GM23338 (cell line): ENCODE measurements around the gene IGIP. TPM values are rescaled to one million over a fixed set of nuclear protein-coding genes. Genes with fewer than 3 reads are reported as not detected.

Experiments
- ATAC-seq: fragments of 200-7000 bp; cut with Tn5 transposase; 3 replicates; pipeline ENCODE4 v1.9.1; 2020
- DNase-seq: peaks from one replicate; pipeline ENCODE4 v3.0.0-alpha.2; 2015; ENCODE audit warnings: low spot score
- H2AFZ ChIP-seq: fragments of 200-600 bp; sonication (generic); 2 replicates; pipeline ENCODE4 v1.8.0; 2016; ENCODE audit warnings: antibody characterized with exemption, mild to moderate bottlenecking, moderate library complexity
- H3F3A ChIP-seq: fragments of 200-600 bp; sonication (generic); replicated peaks from 2 replicates; pipeline ENCODE4 v1.8.0; 2017; ENCODE audit warnings: antibody characterized with exemption, mixed run types, low read depth
- H3K27ac ChIP-seq: fragments of 200-600 bp; sonication (generic); 2 replicates; pipeline ENCODE4 v1.6.1; 2016; ENCODE audit warnings: low read depth
- H3K27me3 ChIP-seq: fragments of 200-600 bp; sonication (generic); 2 replicates; pipeline ENCODE4 v1.8.0; 2016; ENCODE audit warnings: mild to moderate bottlenecking, mixed run types, moderate library complexity; ENCODE audit not compliant: insufficient read depth
- H3K36me3 ChIP-seq: fragments of 200-600 bp; sonication (generic); 2 replicates; pipeline ENCODE4 v1.8.0; 2016; ENCODE audit warnings: mild to moderate bottlenecking; ENCODE audit not compliant: insufficient read depth
- H3K4me1 ChIP-seq: fragments of 200-600 bp; sonication (generic); 2 replicates; pipeline ENCODE4 v1.8.0; 2016; ENCODE audit warnings: mild to moderate bottlenecking, moderate library complexity; ENCODE audit not compliant: insufficient read depth
- H3K4me2 ChIP-seq: fragments of 200-600 bp; sonication (generic); 2 replicates; pipeline ENCODE4 v1.7.1; 2017; ENCODE audit warnings: mixed run types
- H3K4me3 ChIP-seq: fragments of 200-600 bp; sonication (generic); 2 replicates; pipeline ENCODE4 v1.6.1; 2016; ENCODE audit warnings: mixed run types
- H3K79me2 ChIP-seq: fragments of 200-600 bp; sonication (generic); replicated peaks from 2 replicates; pipeline ENCODE4 v1.8.0; 2017; ENCODE audit warnings: mild to moderate bottlenecking; ENCODE audit not compliant: insufficient read depth
- H3K9me2 ChIP-seq: fragments of 200-600 bp; sonication (generic); 2 replicates; pipeline ENCODE4 v1.8.0; 2017; ENCODE audit not compliant: insufficient read depth
- H4K20me1 ChIP-seq: fragments of 200-600 bp; sonication (generic); replicated peaks from 2 replicates; pipeline ENCODE4 v1.8.0; 2017; ENCODE audit warnings: mild to moderate bottlenecking; ENCODE audit not compliant: insufficient read depth
- H3K27ac Mint-ChIP-seq: 2 replicates; pipeline ENCODE4 v1.8.0; 2020; ENCODE audit warnings: inconsistent platforms, mild to moderate bottlenecking, moderate library complexity, mixed read lengths
- H3K27me3 Mint-ChIP-seq: 3 replicates; pipeline ENCODE4 v1.8.0; 2022; ENCODE audit warnings: low read depth, mild to moderate bottlenecking, moderate library complexity, mixed read lengths, inconsistent platforms; ENCODE audit not compliant: insufficient read depth, poor library complexity
- H3K36me3 Mint-ChIP-seq: 3 replicates; pipeline ENCODE4 v1.8.0; 2021; ENCODE audit warnings: low read depth, mild to moderate bottlenecking, inconsistent platforms, moderate library complexity, mixed read lengths
- H3K4me1 Mint-ChIP-seq: 3 replicates; pipeline ENCODE4 v1.8.0; 2020; ENCODE audit warnings: mild to moderate bottlenecking, inconsistent platforms, mixed read lengths
- H3K4me3 Mint-ChIP-seq: 3 replicates; pipeline ENCODE4 v1.8.0; 2021; ENCODE audit warnings: moderate library complexity, mild to moderate bottlenecking, inconsistent platforms, mixed read lengths
- H3K9me3 Mint-ChIP-seq: 3 replicates; pipeline ENCODE4 v1.8.0; 2020; ENCODE audit warnings: moderate library complexity, mild to moderate bottlenecking, inconsistent platforms, mixed read lengths
- CTCF ChIP-seq, 2 experiments: fragments of 200-600 bp in 1 of 2; sonication (generic) in 1 of 2; conservative IDR thresholded peaks; 2 replicates each; pipeline versions ENCODE4 v1.5.1 to v1.6.1; 2016 to 2017; ENCODE audit warnings: antibody characterized with exemption in 2 of 2, low read depth in 2 of 2, mild to moderate bottlenecking in 2 of 2, moderate library complexity in 1 of 2
- ETS1 ChIP-seq: IDR thresholded peaks from 2 replicates; pipeline ENCODE4 v1.6.1; 2016; ENCODE audit warnings: antibody characterized with exemption
- EZH2phosphoT487 ChIP-seq: fragments of 200-600 bp; sonication (generic); IDR thresholded peaks from one replicate; pipeline ENCODE4 v1.8.1; 2018; ENCODE audit warnings: antibody characterized with exemption; ENCODE audit not compliant: unreplicated experiment
- POLR2AphosphoS5 ChIP-seq: IDR thresholded peaks from 2 replicates; pipeline ENCODE4 v1.6.1; 2016; ENCODE audit warnings: antibody characterized with exemption, low read depth
- REST ChIP-seq: IDR thresholded peaks from one replicate; pipeline ENCODE4 v1.6.1; 2018; ENCODE audit warnings: antibody characterized with exemption; ENCODE audit not compliant: unreplicated experiment
- STAT1 ChIP-seq: IDR thresholded peaks from one replicate; pipeline ENCODE4 v1.6.1; 2016; ENCODE audit warnings: antibody characterized with exemption; ENCODE audit not compliant: unreplicated experiment
- polyA plus RNA-seq: library from polyadenylated mRNA; unstranded; fragments of >200 nt; fragmentation: Nextera tagmentation; extraction: Ambion mirVana; gene quantifications from 2 replicates; pipeline ENCODE4 v1.2.1, GENCODE V29; 2016
- total RNA-seq: library from RNA; depleted of rRNA; stranded (reverse); fragments of >200 nt; shearing (Covaris generic); gene quantifications from 2 replicates; pipeline ENCODE4 v1.2.3, GENCODE V29; 2014
- TF ChIP-seq, protein P1 (sequence below): fragments of 250-450 bp; sonication (Bioruptor Pico); IDR thresholded peaks from 2 replicates; pipeline ENCODE4 v1.5.0; 2020; ENCODE audit warnings: mild to moderate bottlenecking, moderate library complexity

Gene IGIP
- total and polyA plus RNA-seq, 2 experiments from 2014 or later = 0.21 to 0.38 TPM

DNA sequence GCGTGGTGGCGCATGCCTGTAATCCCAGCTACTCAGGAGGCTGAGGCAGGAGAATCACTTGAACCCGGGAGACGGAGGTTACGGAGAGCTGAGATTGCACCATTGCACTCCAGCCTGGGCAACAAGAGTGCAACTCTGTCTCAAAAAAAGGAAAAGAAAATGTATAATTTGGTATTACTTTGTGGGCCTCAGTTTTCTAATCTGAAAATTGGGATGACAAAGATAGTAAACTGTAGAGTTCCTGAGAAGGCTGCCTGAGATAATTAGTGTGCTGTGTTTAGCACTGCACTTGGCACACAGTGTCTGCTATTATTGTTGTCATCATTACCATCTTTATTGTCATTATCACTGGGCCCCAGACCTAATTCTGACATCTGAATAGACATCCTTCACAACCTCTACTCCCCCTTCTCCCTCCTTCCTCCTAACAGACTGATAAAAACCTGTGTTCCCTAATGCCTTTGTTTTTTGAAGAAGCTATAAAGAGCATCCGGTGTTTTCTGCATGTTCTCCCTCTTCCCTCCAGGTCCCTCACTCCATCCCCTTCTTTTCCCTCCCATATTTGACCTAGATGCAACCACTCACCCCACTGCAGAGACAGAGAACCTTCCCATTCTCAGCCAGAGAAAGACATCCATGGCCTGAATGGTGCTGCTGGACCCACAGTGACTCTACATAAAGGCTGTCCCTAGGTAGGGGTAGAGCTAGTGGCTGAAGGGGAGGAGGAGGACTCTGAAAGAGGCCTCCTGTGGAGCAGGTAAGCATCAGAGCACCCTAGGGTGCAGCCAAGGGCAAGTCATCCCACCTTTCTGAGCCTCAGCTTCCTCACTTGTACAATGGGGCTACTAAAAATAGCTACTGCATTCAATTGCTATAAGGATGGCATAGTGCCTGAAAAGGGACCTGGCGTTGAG is 33.5 kb downstream of the IGIP start (continued):
- TF ChIP-seq REST (no peak), CTCF (conservative IDR thresholded peaks at IDR 0.05; ENCODE audit: low read depth in 2 of 2) (no peak)

DNA sequence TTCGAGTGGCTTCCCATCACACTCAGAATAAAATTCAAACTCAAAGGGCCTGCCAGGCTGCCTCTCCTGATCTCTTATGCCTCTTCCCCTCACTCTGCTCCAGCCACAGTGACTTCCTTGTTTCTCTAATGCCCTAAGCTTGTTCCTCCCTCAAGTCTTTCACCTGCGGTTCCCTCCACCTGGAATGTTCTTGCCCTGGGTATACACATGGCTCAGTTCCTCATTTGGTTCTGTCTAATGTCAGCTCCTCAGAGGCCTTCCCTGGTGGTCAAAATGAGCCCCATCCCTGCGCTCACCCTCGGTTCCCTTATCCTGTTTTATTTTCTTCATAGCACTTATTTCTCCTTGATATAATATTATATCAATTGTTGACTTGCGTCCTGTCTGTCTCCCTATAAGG is 36.5 kb downstream of the IGIP start:
- Histone ChIP-seq H3K27me3 (no peaks in the 10 kb centered on the region; the same call in 1 of the 2 replicates), H4K20me1 (no peaks in the 10 kb centered on the region), H3K36me3 (no peaks in the 10 kb centered on the region), H3K4me1 (no peaks in the 10 kb centered on the region), H3K4me3 (no peak overlapping the region), H3F3A (no peaks in the 10 kb centered on the region), H2AFZ (0 out of 2 replicates have a peak overlapping the region, but pooled peaks have one; percentile 23), H3K9me2 (no peaks in the 10 kb centered on the region), H3K79me2 (no peaks in the 10 kb centered on the region), H3K27ac (no peak overlapping the region), H3K4me2 (no peak overlapping the region)
- Mint-ChIP-seq H3K27me3 (peaks cover 3% of the 10 kb centered on the region), H3K9me3 (no peaks in the 10 kb centered on the region), H3K27ac (no peak overlapping the region; the same call in 1 of the 2 replicates), H3K4me1 (no peaks in the 10 kb centered on the region), H3K4me3 (no peak overlapping the region), H3K36me3 (no peaks in the 10 kb centered on the region)
- DNase-seq (no peak), ATAC-seq (no peak)
- TF ChIP-seq POLR2AphosphoS5 = no peak
- TF ChIP-seq ETS1 = no peak
- TF ChIP-seq, protein P1, sequence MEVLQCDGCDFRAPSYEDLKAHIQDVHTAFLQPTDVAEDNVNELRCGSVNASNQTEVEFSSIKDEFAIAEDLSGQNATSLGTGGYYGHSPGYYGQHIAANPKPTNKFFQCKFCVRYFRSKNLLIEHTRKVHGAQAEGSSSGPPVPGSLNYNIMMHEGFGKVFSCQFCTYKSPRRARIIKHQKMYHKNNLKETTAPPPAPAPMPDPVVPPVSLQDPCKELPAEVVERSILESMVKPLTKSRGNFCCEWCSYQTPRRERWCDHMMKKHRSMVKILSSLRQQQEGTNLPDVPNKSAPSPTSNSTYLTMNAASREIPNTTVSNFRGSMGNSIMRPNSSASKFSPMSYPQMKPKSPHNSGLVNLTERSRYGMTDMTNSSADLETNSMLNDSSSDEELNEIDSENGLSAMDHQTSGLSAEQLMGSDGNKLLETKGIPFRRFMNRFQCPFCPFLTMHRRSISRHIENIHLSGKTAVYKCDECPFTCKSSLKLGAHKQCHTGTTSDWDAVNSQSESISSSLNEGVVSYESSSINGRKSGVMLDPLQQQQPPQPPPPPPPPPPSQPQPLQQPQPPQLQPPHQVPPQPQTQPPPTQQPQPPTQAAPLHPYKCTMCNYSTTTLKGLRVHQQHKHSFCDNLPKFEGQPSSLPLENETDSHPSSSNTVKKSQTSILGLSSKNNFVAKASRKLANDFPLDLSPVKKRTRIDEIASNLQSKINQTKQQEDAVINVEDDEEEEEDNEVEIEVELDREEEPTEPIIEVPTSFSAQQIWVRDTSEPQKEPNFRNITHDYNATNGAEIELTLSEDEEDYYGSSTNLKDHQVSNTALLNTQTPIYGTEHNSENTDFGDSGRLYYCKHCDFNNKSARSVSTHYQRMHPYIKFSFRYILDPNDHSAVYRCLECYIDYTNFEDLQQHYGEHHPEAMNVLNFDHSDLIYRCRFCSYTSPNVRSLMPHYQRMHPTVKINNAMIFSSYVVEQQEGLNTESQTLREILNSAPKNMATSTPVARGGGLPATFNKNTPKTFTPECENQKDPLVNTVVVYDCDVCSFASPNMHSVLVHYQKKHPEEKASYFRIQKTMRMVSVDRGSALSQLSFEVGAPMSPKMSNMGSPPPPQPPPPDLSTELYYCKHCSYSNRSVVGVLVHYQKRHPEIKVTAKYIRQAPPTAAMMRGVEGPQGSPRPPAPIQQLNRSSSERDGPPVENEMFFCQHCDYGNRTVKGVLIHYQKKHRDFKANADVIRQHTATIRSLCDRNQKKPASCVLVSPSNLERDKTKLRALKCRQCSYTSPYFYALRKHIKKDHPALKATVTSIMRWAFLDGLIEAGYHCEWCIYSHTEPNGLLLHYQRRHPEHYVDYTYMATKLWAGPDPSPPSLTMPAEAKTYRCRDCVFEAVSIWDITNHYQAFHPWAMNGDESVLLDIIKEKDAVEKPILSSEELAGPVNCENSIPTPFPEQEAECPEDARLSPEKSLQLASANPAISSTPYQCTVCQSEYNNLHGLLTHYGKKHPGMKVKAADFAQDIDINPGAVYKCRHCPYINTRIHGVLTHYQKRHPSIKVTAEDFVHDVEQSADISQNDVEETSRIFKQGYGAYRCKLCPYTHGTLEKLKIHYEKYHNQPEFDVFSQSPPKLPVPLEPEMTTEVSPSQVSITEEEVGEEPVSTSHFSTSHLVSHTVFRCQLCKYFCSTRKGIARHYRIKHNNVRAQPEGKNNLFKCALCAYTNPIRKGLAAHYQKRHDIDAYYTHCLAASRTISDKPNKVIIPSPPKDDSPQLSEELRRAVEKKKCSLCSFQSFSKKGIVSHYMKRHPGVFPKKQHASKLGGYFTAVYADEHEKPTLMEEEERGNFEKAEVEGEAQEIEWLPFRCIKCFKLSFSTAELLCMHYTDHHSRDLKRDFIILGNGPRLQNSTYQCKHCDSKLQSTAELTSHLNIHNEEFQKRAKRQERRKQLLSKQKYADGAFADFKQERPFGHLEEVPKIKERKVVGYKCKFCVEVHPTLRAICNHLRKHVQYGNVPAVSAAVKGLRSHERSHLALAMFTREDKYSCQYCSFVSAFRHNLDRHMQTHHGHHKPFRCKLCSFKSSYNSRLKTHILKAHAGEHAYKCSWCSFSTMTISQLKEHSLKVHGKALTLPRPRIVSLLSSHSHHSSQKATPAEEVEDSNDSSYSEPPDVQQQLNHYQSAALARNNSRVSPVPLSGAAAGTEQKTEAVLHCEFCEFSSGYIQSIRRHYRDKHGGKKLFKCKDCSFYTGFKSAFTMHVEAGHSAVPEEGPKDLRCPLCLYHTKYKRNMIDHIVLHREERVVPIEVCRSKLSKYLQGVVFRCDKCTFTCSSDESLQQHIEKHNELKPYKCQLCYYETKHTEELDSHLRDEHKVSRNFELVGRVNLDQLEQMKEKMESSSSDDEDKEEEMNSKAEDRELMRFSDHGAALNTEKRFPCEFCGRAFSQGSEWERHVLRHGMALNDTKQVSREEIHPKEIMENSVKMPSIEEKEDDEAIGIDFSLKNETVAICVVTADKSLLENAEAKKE (CRISPR knock-in tag) = no peak
- no peak for TF ChIP-seq EZH2phosphoT487
- no peak for TF ChIP-seq STAT1
- TF ChIP-seq CTCF (conservative IDR thresholded peaks at IDR 0.05; ENCODE audit: low read depth in 2 of 2) = no peak
